NCI-H2107 (cell line): ENCODE measurements around the gene EIF4ENIF1.
"Not testable (repeated sequence)": the region's sequence is repeated elsewhere in the genome, so short reads cannot be mapped to it uniquely, and the experiment has no call there.

Source experiments
- DNase-seq: peaks from one replicate; lab custom pipeline; 2025; lab: John Stamatoyannopoulos, UW

The EIF4ENIF1 gene

GRCh38 chr22:31442768-31443489, 46.7 kb downstream of the EIF4ENIF1 start:
- DNase-seq = no peak

GRCh38 chr22:31441652-31442051, 48.0 kb downstream of the EIF4ENIF1 start:
- no peak for DNase-seq

GRCh38 chr22:31440681-31441080, 49.0 kb downstream of the EIF4ENIF1 start:
- DNase-seq = no peak

GRCh38 chr22:31439808-31440207, 49.8 kb downstream of the EIF4ENIF1 start:
- DNase-seq = no peak

- no peak for DNase-seq
Observed at GRCh38 chr22:31436132-31436531, 53.5 kb downstream of the EIF4ENIF1 start.

- no peak for DNase-seq
Observed at GRCh38 chr22:31431950-31432349, 57.7 kb downstream of the EIF4ENIF1 start.

- no peak for DNase-seq
Observed at GRCh38 chr22:31425331-31426050, 64.2 kb downstream of the EIF4ENIF1 start.

- DNase-seq = not testable (repeated sequence)
Observed at GRCh38 chr22:31402350-31402749, 87.3 kb downstream of the EIF4ENIF1 start.

- no peak for DNase-seq
Observed at GRCh38 chr22:31400023-31400397, 89.6 kb downstream of the EIF4ENIF1 start.

GRCh38 chr22:31399211-31400022, 90.2 kb downstream of the EIF4ENIF1 start, which contains the start of gene DRG1:
Gene DRG1 (plus strand): TSS chr22:31399604. CDS start chr22:31399684, 80 bp downstream.
- DNase-seq = peak; percentile 78

GRCh38 chr22:31398231-31398630, 91.4 kb downstream of the EIF4ENIF1 start:
- DNase-seq = no peak

GRCh38 chr22:31394326-31394725, 95.3 kb downstream of the EIF4ENIF1 start:
- no peak for DNase-seq

- no peak for DNase-seq
Observed at GRCh38 chr22:31393893-31394292, 95.7 kb downstream of the EIF4ENIF1 start.
